Muscle layer of duodenum (tissue), 2 donors: ENCODE results near the gene ARHGEF28.

Source experiments
- H3K27ac ChIP-seq: one replicate; pipeline ENCODE4 v1.7.0; 2013; ENCODE audit warnings: mild to moderate bottlenecking, low read length
- H3K27me3 ChIP-seq: one replicate; pipeline ENCODE4 v1.7.0; 2013; ENCODE audit warnings: low read depth, mild to moderate bottlenecking, control low read depth, low read length
- H3K36me3 ChIP-seq, 2 donors: one replicate each; pipeline ENCODE4 v1.7.0; 2013; ENCODE audit warnings: low read length in 2 of 2, control low read depth in 1 of 2, mild to moderate bottlenecking in 1 of 2; ENCODE audit not compliant: insufficient read depth in 2 of 2, control insufficient read depth in 1 of 2
- H3K4me1 ChIP-seq, 2 donors: one replicate each; pipeline ENCODE4 v1.7.0; 2013; ENCODE audit warnings: low read length in 2 of 2, mild to moderate bottlenecking in 2 of 2, control low read depth in 1 of 2, moderate library complexity in 1 of 2; ENCODE audit not compliant: insufficient read depth in 2 of 2, control insufficient read depth in 1 of 2
- H3K4me3 ChIP-seq, 2 donors: one replicate each; pipeline ENCODE4 v1.7.0; 2013; ENCODE audit warnings: low read length in 2 of 2, low read depth in 1 of 2, mild to moderate bottlenecking in 1 of 2
- H3K9me3 ChIP-seq, 2 donors: one replicate each; pipeline ENCODE4 v1.7.0; 2013; ENCODE audit warnings: low read length in 2 of 2, control low read depth in 1 of 2, mild to moderate bottlenecking in 1 of 2; ENCODE audit not compliant: control insufficient read depth in 1 of 2
- donor health status: healthy.

The ARHGEF28 gene

DNA sequence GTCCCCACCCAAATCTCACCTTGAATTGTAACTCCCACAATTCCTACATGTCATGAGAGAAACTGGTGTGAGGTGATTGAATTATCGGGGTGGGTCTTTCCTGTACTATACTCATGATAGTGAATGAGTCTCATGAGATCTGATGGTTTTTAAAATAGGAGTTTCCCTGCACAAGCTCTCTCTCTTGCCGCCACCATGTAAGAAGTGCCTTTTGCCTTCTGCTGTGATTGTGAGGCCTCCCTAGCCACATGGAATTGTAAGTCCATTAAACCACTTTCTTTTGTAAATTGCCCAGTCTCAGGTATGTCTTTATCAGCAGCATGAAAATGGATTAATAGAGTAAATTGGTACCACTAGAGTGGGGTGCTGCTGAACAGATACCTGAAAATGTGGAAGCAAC lies 140.9 kb downstream of the ARHGEF28 start:
- Histone ChIP-seq H3K4me1 (peaks cover 0 to 5% of the 10 kb centered on the region in 2 donors), H3K27me3 (no peaks in the 10 kb centered on the region), H3K4me3 (no peak overlapping the region), H3K36me3 (no peaks in the 10 kb centered on the region), H3K27ac (no peak overlapping the region), H3K9me3 (no peaks in the 10 kb centered on the region)

DNA sequence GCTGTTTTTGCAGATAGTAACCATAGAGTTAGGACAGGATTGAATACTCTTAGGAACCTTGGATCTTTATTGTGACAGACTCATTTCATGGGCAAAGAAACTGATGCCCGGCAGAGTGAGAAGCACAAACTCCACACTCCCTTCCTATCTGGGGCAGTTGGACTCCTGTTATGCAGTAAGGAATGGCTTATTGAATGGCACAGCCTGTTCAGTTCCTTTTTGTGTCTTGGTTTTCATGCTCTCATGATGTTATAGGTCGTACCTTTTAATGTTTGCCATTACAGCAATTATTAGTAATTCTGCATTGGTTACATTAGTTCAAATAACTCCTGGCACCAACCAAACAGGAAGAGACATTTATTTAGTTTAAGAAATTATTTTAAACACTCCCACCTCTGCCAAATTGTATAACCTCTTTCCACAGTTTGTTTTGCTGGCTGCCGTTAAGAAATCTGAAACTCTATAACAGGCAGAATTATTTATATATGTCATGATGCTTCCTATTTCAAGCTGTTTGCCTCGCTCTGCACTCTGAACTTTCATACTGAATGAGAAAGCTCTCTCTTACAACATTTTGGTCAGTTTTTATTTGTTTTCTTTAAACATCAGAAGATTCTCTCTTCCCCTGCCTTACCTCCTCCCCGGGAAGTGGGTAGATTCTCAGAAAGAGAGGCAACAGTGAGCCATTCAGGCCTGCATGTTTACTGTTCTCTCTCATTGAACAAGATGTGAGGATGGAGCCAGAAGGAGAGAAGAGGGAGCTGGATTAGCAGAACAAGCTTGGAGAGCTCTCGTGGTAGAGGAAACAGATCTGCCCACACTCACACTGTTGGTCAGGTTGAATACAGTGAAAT lies 144.4 kb downstream of the ARHGEF28 start:
- H3K36me3 ChIP-seq: no peaks in the 10 kb centered on the region
- H3K27ac ChIP-seq: no peak overlapping the region
- peaks cover 0 to 5% of the 10 kb centered on the region in 2 donors for H3K4me1 ChIP-seq

DNA sequence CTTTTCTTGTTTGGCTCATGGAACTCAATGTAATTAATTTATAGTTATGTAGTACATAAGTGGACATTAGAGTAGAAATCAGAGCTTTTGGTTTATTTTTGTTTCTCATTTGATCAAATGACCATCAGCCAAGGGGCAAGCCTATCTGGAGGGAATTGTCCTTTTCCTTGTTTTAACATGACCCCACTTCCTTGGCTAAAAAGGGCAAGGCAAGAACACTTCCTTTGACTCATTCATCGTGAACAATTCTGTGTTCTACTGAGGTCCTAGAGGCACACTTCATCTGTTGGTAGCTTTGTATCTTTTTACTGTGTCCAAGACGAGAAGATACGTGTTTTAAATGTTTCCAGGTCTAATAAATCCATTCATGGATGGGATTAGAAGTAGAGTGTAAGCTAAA lies 148.9 kb downstream of the ARHGEF28 start:
- no peaks in the 10 kb centered on the region for H3K27me3 ChIP-seq
- no peaks in the 10 kb centered on the region for H3K9me3 ChIP-seq
- no peak overlapping the region for H3K27ac ChIP-seq
- no peak overlapping the region for H3K4me3 ChIP-seq
- H3K4me1 ChIP-seq: peaks cover 0 to 5% of the 10 kb centered on the region in 2 donors
- H3K36me3 ChIP-seq: no peaks in the 10 kb centered on the region

More for the DNA sequence above, 144.4 kb downstream of the ARHGEF28 start:
- Histone ChIP-seq H3K27me3 (no peaks in the 10 kb centered on the region), H3K4me3 (no peak overlapping the region), H3K9me3 (no peaks in the 10 kb centered on the region)

DNA sequence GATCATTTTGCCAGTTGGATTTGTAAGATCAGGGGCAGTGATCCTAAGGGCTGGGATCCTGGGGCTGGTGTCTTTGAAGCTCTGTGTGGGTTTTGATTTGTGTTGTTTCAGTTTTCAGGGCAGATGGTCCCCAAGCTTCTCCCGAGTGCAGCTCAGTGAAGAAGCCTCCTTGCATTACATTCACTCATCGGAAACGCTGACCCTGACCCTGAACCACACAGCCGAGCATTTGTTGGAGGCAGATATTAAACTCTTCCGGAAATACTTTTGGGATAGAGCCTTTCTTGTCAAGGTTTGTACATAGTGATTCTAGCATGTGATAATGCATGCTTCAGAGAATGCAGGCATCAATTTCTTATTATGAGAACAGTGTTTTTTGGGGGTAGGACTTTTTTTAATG lies 150.4 kb downstream of the ARHGEF28 start:
- H3K4me1 ChIP-seq: no peaks in the 10 kb centered on the region
- no peaks in the 10 kb centered on the region for H3K9me3 ChIP-seq
- no peak overlapping the region for H3K27ac ChIP-seq
- no peak overlapping the region for H3K4me3 ChIP-seq
- no peaks in the 10 kb centered on the region for H3K27me3 ChIP-seq
- no peaks in the 10 kb centered on the region for H3K36me3 ChIP-seq

DNA sequence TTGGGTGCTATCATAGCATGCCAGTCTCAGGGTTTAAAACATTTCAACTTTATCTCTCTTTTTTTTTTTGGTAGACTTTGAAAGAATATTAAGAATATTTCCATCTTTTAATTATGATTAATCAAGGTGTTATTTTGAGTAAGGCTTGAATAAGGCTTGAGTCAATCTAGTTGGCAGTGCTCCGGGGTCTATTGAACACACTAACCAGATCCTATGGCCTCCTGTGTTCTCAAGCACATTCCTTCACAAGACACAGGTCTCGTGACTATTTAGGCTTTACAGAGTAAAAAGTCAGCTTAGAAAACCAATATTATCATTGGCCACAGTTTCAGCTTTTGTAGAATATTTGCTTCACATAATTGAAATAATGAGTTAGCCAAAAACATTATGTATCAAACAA lies 151.2 kb downstream of the ARHGEF28 start:
- Histone ChIP-seq H3K4me1 (no peaks in the 10 kb centered on the region), H3K36me3 (no peaks in the 10 kb centered on the region), H3K27ac (no peak overlapping the region), H3K4me3 (no peak overlapping the region), H3K9me3 (no peaks in the 10 kb centered on the region), H3K27me3 (no peaks in the 10 kb centered on the region)

DNA sequence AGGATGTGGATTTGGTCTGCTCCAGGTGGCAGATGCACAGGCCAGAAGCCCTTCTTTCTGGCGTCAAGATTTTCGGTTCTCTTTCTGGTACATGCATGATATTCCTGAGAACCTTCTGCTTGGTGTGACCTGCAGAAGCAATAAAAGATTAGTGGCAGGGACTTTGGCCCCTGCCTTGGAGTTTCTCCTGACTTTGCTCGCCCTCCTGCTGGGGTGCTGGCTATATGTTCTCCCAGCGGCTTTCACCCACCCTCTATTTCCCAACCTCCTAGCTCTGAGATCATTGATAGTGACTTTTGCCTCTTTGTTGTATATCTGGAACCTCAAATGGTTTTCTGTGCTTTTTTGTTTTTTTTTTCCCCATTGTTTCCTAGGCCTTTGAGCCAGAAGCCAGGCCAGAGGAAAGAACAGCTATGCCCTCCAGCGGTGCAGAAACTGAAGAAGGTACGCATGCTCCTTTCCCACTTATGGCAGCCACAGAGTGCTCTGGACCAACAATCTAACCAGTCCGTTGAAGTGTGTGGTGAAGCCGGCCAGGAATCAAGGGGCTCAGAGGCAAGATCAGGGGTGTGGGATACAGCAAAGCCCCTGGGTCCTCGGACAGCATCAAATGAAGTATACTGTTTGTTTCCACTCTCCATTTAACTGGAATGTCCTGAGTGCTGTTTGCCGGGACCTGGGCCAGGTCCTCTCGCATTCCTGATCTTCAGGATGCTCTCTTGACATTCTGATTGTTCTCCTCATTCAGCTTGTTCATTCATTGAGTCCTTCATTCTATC lies 154.5 kb downstream of the ARHGEF28 start:
- Histone ChIP-seq H3K4me3 (no peak overlapping the region), H3K27me3 (no peaks in the 10 kb centered on the region), H3K27ac (no peak overlapping the region), H3K9me3 (no peaks in the 10 kb centered on the region), H3K36me3 (no peaks in the 10 kb centered on the region), H3K4me1 (no peaks in the 10 kb centered on the region)

DNA sequence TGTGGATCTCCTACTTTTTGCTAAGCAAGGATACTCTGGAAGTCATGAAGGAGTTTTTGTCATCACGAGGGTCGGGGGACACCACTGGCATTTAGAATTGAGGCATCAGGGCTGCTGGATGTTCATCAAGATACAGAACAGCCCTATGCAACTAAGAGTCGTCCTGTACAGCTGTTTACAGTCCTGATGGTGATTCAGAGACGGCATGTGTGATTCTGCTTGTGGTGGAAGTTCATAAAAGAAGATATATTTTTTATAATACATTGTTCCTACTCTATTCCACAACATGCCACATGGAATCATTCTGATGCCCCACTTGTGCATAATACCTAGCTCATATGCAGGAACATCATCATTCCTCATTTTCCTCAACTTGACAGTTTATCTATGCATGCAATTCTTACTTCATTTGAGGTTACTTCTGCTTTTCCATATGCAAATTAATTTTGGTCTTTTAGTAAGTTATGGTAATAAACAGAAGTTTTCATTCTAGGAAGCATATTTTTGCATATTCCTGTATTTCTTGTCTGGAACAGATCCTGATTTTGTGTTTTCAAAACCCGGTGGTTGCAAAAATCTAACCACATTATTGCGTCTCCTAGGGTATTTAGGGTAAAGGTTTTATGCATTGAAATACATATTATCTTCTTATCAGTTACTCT lies 155.2 kb downstream of the ARHGEF28 start:
- no peaks in the 10 kb centered on the region for H3K4me1 ChIP-seq
- no peak overlapping the region for H3K4me3 ChIP-seq
- no peaks in the 10 kb centered on the region for H3K36me3 ChIP-seq
- no peak overlapping the region for H3K27ac ChIP-seq
- H3K27me3 ChIP-seq: no peaks in the 10 kb centered on the region
- H3K9me3 ChIP-seq: no peaks in the 10 kb centered on the region

DNA sequence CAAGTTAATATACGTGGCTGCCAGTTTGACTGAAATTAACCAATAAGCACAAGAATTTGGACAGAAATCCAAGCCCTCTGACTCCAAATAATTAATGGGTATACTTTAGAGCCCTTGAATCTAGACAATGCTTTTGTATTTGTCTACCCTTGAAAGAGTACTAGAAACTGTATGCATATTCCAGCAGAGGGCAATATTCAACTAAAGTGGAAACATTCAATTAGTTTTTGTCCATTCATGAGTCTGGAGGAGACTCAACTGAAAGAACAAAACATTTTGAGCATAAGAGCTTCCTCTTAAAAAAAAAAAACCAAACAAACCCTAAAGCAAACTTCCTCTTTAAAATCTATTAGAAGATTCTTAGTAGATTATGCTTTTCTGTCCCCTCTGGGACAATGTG lies 157.8 kb downstream of the ARHGEF28 start:
- Histone ChIP-seq H3K36me3 (no peaks in the 10 kb centered on the region), H3K27ac (no peak overlapping the region), H3K4me3 (no peak overlapping the region), H3K27me3 (no peaks in the 10 kb centered on the region), H3K9me3 (no peaks in the 10 kb centered on the region), H3K4me1 (no peaks in the 10 kb centered on the region)

DNA sequence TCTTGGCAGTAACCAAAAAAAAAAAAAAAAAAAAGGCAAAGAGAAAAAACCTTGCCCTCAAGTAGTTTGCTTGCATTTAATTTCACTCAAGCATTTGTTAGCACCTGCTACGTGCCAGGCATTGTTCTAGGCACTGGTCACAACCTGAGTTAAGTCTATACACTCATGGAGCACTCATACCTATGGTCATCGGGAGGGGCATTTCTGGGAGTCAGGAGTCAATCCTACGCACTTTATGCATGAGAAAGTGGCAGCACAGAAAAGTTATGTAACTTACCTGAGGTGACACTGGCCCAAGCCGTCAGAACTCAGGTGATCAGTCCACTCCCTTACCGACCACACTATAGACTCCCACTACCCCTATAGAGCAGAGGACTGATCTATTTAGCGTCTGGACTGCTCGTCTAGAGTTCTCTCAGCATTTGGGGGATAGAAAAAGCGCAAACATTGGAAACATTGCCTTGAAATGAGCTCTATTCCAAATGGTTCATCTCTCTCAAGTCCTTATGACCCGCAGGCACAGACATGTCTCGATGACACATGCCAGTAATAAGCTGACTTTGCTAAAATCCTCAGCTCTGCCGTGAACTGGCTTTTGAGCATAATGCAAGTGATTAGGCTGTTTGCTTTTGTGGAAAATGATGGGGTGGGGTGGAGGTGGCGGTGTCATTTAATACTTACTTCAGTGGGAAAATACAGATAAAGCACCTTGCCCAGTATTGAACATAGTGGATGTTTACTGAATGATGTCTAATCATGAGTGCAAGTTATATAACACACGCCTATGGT lies 160.2 kb downstream of the ARHGEF28 start:
- no peaks in the 10 kb centered on the region for H3K4me1 ChIP-seq
- no peak overlapping the region for H3K4me3 ChIP-seq
- no peak overlapping the region for H3K27ac ChIP-seq
- no peaks in the 10 kb centered on the region for H3K9me3 ChIP-seq
- H3K27me3 ChIP-seq: no peaks in the 10 kb centered on the region
- no peaks in the 10 kb centered on the region for H3K36me3 ChIP-seq

DNA sequence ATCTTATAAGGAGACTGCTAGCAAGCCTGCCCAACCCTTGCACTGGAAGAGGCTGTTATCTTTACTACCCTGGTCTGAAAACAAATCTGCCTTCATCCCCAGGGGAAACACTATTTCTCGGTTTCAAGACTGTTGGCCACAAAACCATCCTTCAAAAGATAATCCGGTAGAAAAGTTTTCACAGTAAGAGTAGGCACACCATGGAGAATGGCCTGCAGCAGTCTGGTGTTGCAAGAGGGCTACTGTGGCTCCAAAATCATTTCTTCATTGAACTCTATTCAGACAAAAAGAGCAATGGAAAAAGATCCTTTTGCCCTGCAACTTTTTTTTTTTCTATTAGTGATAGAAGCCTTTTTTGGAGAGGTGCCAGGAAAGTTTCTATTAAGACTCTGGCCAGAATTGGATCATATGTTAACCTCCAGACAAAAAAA lies 163.9 kb downstream of the ARHGEF28 start:
- H3K27ac ChIP-seq: no peak overlapping the region
- no peaks in the 10 kb centered on the region for H3K36me3 ChIP-seq
- no peaks in the 10 kb centered on the region for H3K27me3 ChIP-seq
- no peaks in the 10 kb centered on the region for H3K4me1 ChIP-seq
- no peaks in the 10 kb centered on the region for H3K9me3 ChIP-seq
- H3K4me3 ChIP-seq: no peak overlapping the region

DNA sequence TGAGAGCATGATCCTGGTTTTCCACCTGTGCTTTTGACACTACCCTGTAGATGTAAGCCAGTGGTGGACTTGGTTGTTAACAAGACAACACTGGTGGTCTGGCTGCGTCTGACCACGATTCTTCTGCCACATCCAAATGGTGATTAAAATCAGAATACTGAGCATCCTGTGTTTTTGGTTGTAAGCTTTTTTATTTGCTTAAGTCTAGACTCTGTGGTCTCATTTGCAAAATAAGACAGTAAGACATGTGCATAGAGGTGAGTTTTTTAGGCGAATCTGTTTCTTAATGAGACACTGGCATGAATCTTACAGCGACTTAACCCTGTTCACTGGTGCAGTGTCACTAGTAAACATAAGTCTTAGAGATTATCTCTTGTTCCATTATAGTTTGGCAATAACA lies 165.4 kb downstream of the ARHGEF28 start:
- no peak overlapping the region for H3K4me3 ChIP-seq
- H3K36me3 ChIP-seq: peaks cover 0 to 8% of the 10 kb centered on the region in 2 donors
- H3K27ac ChIP-seq: no peak overlapping the region
- no peaks in the 10 kb centered on the region for H3K4me1 ChIP-seq
- no peaks in the 10 kb centered on the region for H3K27me3 ChIP-seq
- no peaks in the 10 kb centered on the region for H3K9me3 ChIP-seq
